Right atrium auricular region (tissue), 2 donors: ENCODE measurements around the gene HOXD3. TPM values are rescaled to one million over a fixed set of nuclear protein-coding genes. Genes with fewer than 3 reads are reported as not detected.

ENCODE experiments used
- DNase-seq: peaks from one replicate; pipeline ENCODE4 v3.0.0-alpha.2; 2019; ENCODE audit warnings: low spot score
- H3K27ac ChIP-seq, 2 donors: fragments of 200-600 bp; sonication (generic); 1 replicate in 1 of 2; 2 replicates in 1 of 2; pipeline ENCODE4 v1.5.1; 2016 to 2019
- H3K27me3 ChIP-seq, 2 donors: fragments of 200-600 bp; sonication (generic); one replicate each; pipeline versions ENCODE4 v1.5.1 to v1.6.0; 2017 to 2019
- H3K36me3 ChIP-seq: fragments of 200-600 bp; sonication (generic); one replicate; pipeline ENCODE4 v1.5.1; 2016
- H3K4me1 ChIP-seq, 2 donors: fragments of 200-600 bp; sonication (generic); one replicate each; pipeline versions ENCODE4 v1.5.1 to v1.6.0; 2017 to 2019
- H3K4me3 ChIP-seq, 2 donors: fragments of 200-600 bp; sonication (generic); 1 replicate in 1 of 2; 2 replicates in 1 of 2; pipeline ENCODE4 v1.5.1; 2017 to 2019; ENCODE audit warnings: mild to moderate bottlenecking in 1 of 2, moderate library complexity in 1 of 2
- H3K9me3 ChIP-seq, 2 donors: fragments of 200-600 bp; sonication (generic); one replicate each; pipeline ENCODE4 v1.5.1; 2019
- total RNA-seq, 2 donors: library from RNA; depleted of rRNA; stranded (reverse); fragments of >200 nt; gene quantifications; one replicate each; pipeline ENCODE4 v1.1.0, GENCODE V29; 2016
- TF ChIP-seq, protein P1 (sequence below), 2 donors: fragments of 200-600 bp; sonication (generic); IDR thresholded peaks; one replicate each; pipeline ENCODE4 v1.5.1; 2019; ENCODE audit warnings: antibody characterized with exemption in 2 of 2

The HOXD3 gene
- total RNA-seq, 2 donors from 2014 or later: not detected

DNA sequence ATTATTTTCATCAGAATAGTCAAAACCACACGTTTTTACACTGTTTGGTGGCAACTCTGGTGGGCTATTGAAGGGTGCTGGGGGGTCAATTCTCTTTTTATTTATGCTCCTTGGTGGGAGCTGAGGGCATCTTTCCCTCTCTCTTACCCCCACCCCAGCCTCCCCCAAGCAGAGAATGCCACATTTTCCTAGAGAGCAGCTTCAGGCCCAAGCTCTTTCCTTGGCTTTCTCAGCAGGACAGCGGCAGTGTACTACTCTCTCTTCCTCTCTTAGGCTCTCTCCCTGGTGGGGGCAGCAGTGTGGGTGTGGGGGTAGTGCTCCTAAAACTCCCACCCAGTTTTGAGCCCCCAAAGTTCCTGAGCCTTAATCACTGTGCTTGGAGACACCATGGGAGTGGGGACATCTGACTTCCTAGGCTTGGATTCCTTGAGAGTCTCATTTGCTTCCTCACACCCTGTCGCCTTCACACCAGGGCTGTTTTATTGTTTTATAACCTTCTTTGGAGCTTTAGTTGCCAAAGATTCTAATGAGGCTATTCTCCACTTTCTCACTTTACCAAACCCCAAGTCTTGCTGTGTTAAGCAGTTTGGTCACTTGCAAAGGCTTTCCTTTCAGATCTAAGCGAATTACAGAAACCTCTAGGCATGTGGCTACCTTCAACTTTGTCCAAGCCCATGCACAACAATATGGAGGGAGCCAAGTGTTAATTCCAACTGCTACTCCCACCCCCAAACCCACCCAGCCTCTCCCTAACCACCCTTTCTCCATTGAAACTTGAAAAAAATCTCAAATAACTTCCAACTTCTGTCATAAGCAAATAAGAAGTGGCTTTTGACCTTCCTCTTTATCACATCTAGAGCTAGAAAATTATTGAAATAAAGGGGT lies 11.8 kb upstream of the HOXD3 start:
- no peak overlapping the region for H3K27ac ChIP-seq
- TF ChIP-seq, protein P1, sequence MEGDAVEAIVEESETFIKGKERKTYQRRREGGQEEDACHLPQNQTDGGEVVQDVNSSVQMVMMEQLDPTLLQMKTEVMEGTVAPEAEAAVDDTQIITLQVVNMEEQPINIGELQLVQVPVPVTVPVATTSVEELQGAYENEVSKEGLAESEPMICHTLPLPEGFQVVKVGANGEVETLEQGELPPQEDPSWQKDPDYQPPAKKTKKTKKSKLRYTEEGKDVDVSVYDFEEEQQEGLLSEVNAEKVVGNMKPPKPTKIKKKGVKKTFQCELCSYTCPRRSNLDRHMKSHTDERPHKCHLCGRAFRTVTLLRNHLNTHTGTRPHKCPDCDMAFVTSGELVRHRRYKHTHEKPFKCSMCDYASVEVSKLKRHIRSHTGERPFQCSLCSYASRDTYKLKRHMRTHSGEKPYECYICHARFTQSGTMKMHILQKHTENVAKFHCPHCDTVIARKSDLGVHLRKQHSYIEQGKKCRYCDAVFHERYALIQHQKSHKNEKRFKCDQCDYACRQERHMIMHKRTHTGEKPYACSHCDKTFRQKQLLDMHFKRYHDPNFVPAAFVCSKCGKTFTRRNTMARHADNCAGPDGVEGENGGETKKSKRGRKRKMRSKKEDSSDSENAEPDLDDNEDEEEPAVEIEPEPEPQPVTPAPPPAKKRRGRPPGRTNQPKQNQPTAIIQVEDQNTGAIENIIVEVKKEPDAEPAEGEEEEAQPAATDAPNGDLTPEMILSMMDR (IDR thresholded peaks at IDR 0.05): no peak
- H3K27me3 ChIP-seq: peaks cover 26 to 29% of the 10 kb centered on the region in 2 donors
- no peak for DNase-seq
- no peaks in the 10 kb centered on the region for H3K36me3 ChIP-seq
- H3K4me3 ChIP-seq: no peak overlapping the region
- peaks cover 0 to 7% of the 10 kb centered on the region in 2 donors for H3K4me1 ChIP-seq
- H3K9me3 ChIP-seq: no peaks in the 10 kb centered on the region

GRCh38 chr2:176146101-176146500 lies 11.0 kb upstream of the HOXD3 start:
- no peak overlapping the region for H3K4me3 ChIP-seq
- H3K27ac ChIP-seq: no peak overlapping the region
- H3K9me3 ChIP-seq: no peaks in the 10 kb centered on the region
- no peaks in the 10 kb centered on the region for H3K4me1 ChIP-seq
- no peaks in the 10 kb centered on the region for H3K36me3 ChIP-seq
- no peak for DNase-seq
- TF ChIP-seq, protein P1 (IDR thresholded peaks at IDR 0.05): no peak
- peaks cover 29% of the 10 kb centered on the region in 2 donors for H3K27me3 ChIP-seq

DNA sequence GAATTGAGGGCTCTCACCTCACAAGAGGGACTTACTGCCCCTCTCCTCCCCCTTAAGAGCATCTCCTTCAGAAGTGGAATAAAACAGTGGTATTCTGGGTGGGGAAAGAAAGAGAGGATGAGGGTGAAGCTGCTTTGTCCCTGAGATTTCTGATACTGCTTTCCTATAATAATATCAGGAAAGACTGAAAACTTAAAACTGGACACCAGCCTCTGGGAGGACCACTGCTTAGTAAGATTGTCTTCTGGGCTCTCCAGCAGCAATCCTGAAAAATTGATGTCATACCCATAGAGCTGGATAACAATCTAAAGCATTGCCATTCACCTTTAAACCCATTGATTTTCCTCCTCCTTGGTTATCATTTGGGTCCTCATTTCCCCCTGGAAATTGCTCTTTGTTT lies 10.5 kb upstream of the HOXD3 start:
- Histone ChIP-seq H3K27ac (no peak overlapping the region), H3K4me1 (peaks cover 0 to 1% of the 10 kb centered on the region in 2 donors), H3K36me3 (no peaks in the 10 kb centered on the region), H3K4me3 (no peak overlapping the region), H3K27me3 (peaks cover 30 to 32% of the 10 kb centered on the region in 2 donors), H3K9me3 (no peaks in the 10 kb centered on the region)
- no peak for DNase-seq
- TF ChIP-seq, protein P1 (IDR thresholded peaks at IDR 0.05): no peak

- peaks cover 31 to 39% of the 10 kb centered on the region in 2 donors for H3K27me3 ChIP-seq
- DNase-seq: no peak
- peaks cover 0 to 8% of the 10 kb centered on the region in 2 donors for H3K4me1 ChIP-seq
These were observed 9.8 kb upstream of the HOXD3 start for GRCh38 chr2:176147210-176147799.

DNA sequence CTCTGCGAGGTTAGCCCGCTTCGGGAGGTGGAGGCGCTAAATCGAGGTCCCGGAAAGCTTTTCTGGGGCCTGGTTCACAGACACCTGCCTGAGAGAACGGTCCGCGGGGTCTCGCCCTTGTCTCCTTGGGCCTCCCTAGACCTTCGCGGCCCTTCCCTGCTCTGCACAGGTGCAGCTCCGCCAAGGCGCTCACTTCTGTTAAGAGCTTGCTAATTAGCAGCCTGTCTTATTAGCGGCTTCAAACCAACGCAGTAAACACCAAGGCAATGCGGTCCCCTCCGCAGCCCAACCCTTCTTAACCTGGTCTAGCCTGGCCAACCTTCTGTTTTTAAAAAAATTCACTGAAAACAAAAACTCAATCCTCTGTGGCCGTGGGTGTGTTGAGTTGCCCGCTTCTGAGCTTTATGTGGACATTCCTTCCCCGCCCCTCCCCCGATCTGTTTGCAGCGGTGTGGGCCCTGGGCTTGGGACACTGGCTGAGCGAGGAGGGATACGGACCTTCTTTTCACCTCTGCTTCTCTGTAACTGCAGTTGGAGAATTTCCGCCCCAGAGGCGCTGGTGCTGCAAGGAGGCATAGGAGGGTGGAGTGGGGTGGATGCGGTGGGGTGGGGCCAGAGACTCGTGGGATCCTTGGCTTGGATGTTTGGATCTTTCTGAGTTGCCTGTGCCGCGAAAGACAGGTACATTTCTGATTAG lies 9.2 kb upstream of the HOXD3 start:
- TF ChIP-seq, protein P1 (IDR thresholded peaks at IDR 0.05): no peak
- no peak overlapping the region for H3K4me3 ChIP-seq
- H3K36me3 ChIP-seq: no peaks in the 10 kb centered on the region
- DNase-seq: no peak
- peaks cover 0 to 10% of the 10 kb centered on the region in 2 donors for H3K4me1 ChIP-seq
- H3K27ac ChIP-seq: no peak overlapping the region
- H3K27me3 ChIP-seq: peaks cover 31 to 40% of the 10 kb centered on the region in 2 donors
- no peaks in the 10 kb centered on the region for H3K9me3 ChIP-seq

More at GRCh38 chr2:176147210-176147799, 9.8 kb upstream of the HOXD3 start:
- Histone ChIP-seq H3K27ac (no peak overlapping the region), H3K36me3 (no peaks in the 10 kb centered on the region), H3K9me3 (no peaks in the 10 kb centered on the region), H3K4me3 (no peak overlapping the region)
- TF ChIP-seq, protein P1 (IDR thresholded peaks at IDR 0.05): no peak
